Endothelial cell of umbilical vein (primary cell): ENCODE measurements around the gene FNBP1.

Experiments used
- JUN ChIP-seq: IDR thresholded peaks from 2 replicates; pipeline ENCODE4 v1.6.1; 2011; ENCODE audit warnings: borderline replicate concordance, low read depth; ENCODE audit not compliant: insufficient read length, insufficient read depth
- POLR2A ChIP-seq: IDR thresholded peaks from 2 replicates; pipeline ENCODE4 v1.6.1; 2012; ENCODE audit warnings: low read depth, mild to moderate bottlenecking, control low read depth, low read length
- POLR2AphosphoS5 ChIP-seq: IDR thresholded peaks from 2 replicates; pipeline ENCODE4 v1.6.1; 2012; ENCODE audit warnings: low read depth, mild to moderate bottlenecking, control low read depth, low read length, moderate library complexity; ENCODE audit not compliant: insufficient read depth
- TF ChIP-seq, protein P1 (sequence below), 2 donors: IDR thresholded peaks; 1 replicate in 1 of 2; 2 replicates in 1 of 2; pipeline ENCODE4 v1.5.1; 2011; ENCODE audit warnings: low read length in 2 of 2, mild to moderate bottlenecking in 2 of 2, moderate library complexity in 2 of 2, control low read depth in 1 of 2, inconsistent platforms in 1 of 2, low read depth in 1 of 2; ENCODE audit not compliant: insufficient read depth in 1 of 2; ENCODE audit errors: extremely low read depth in 1 of 2
- TF ChIP-seq, protein P2 (sequence below): IDR thresholded peaks from 2 replicates; pipeline ENCODE4 v1.6.1; 2011; ENCODE audit not compliant: insufficient read depth, insufficient read length

- TF ChIP-seq, protein P1, sequence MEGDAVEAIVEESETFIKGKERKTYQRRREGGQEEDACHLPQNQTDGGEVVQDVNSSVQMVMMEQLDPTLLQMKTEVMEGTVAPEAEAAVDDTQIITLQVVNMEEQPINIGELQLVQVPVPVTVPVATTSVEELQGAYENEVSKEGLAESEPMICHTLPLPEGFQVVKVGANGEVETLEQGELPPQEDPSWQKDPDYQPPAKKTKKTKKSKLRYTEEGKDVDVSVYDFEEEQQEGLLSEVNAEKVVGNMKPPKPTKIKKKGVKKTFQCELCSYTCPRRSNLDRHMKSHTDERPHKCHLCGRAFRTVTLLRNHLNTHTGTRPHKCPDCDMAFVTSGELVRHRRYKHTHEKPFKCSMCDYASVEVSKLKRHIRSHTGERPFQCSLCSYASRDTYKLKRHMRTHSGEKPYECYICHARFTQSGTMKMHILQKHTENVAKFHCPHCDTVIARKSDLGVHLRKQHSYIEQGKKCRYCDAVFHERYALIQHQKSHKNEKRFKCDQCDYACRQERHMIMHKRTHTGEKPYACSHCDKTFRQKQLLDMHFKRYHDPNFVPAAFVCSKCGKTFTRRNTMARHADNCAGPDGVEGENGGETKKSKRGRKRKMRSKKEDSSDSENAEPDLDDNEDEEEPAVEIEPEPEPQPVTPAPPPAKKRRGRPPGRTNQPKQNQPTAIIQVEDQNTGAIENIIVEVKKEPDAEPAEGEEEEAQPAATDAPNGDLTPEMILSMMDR (IDR thresholded peaks at IDR 0.05; ENCODE audit: extremely low read depth in 1 of 2, insufficient read depth in 1 of 2, low read depth in 1 of 2, low read length in 2 of 2) = no peak
- TF ChIP-seq POLR2AphosphoS5 (no peak), POLR2A (no peak), JUN (no peak)
- TF ChIP-seq, protein P2, sequence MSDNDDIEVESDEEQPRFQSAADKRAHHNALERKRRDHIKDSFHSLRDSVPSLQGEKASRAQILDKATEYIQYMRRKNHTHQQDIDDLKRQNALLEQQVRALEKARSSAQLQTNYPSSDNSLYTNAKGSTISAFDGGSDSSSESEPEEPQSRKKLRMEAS = no peak
Observed at GRCh38 chr9:129908906-129909305, 134.1 kb downstream of the FNBP1 start.
